ENCODE measurements around the gene ZNF565.
"Not testable (repeated sequence)": the region's sequence is repeated elsewhere in the genome, so short reads cannot be mapped to it uniquely, and the experiment has no call there.

The ZNF565 gene

GRCh38 chr19:36210497-36210896 is 4.0 kb downstream of the ZNF565 start:
- DNase-seq: no peak

- no peak for DNase-seq
Measured at GRCh38 chr19:36209372-36209771, 5.1 kb downstream of the ZNF565 start.

GRCh38 chr19:36207605-36208252 is 6.7 kb downstream of the ZNF565 start:
- DNase-seq: no peak

- no peak for DNase-seq
Measured at GRCh38 chr19:36203293-36203692, 11.2 kb downstream of the ZNF565 start.

GRCh38 chr19:36201684-36202083 is 12.8 kb downstream of the ZNF565 start:
- no peak for DNase-seq

GRCh38 chr19:36198119-36198518 is 16.3 kb downstream of the ZNF565 start:
- DNase-seq: no peak

- DNase-seq: no peak
Measured at GRCh38 chr19:36196249-36196648, 18.2 kb downstream of the ZNF565 start.

GRCh38 chr19:36186722-36187121 is 27.7 kb downstream of the ZNF565 start:
- not testable (repeated sequence) for DNase-seq

GRCh38 chr19:36183245-36183628 is 31.2 kb downstream of the ZNF565 start:
- no peak for DNase-seq

GRCh38 chr19:36182612-36183244 is 31.7 kb downstream of the ZNF565 start:
- no peak for DNase-seq

- DNase-seq: not testable (repeated sequence)
Measured at GRCh38 chr19:36179077-36179476, 35.4 kb downstream of the ZNF565 start.

- not testable (repeated sequence) for DNase-seq
Measured at GRCh38 chr19:36173846-36174245, 40.6 kb downstream of the ZNF565 start.

GRCh38 chr19:36172852-36173251 is 41.6 kb downstream of the ZNF565 start:
- no peak for DNase-seq

GRCh38 chr19:36169084-36169760 is 45.2 kb downstream of the ZNF565 start:
- peak; percentile 2 for DNase-seq

- DNase-seq: no peak
Measured at GRCh38 chr19:36163813-36164212, 50.7 kb downstream of the ZNF565 start.

GRCh38 chr19:36160821-36161596 is 53.5 kb downstream of the ZNF565 start:
- no peak for DNase-seq

GRCh38 chr19:36153126-36153525 is 61.3 kb downstream of the ZNF565 start:
- no peak for DNase-seq

GRCh38 chr19:36152352-36153091 is 61.9 kb downstream of the ZNF565 start, which contains the start of gene COX7A1:
COX7A1 (minus strand) TSS chr19:36152447; CDS start chr19:36152407, 40 bp downstream.
- DNase-seq: no peak

- no peak for DNase-seq
Measured at GRCh38 chr19:36152019-36152351, 62.5 kb downstream of the ZNF565 start.

- no peak for DNase-seq
Measured at GRCh38 chr19:36151144-36152018, 63.1 kb downstream of the ZNF565 start.

GRCh38 chr19:36150586-36150985 is 63.9 kb downstream of the ZNF565 start:
- no peak for DNase-seq
